Naive B cell (primary cell): ENCODE measurements around the gene MTA2. TPM values are rescaled to one million over a fixed set of nuclear protein-coding genes. Genes with fewer than 3 reads are reported as not detected.
"Not testable (repeated sequence)": the region's sequence is repeated elsewhere in the genome, so short reads cannot be mapped to it uniquely, and the experiment has no call there.

Experiments
- ATAC-seq, 2 donors: fragments of 150-1000 bp; cut with Tn5 transposase; 2 replicates each; pipeline ENCODE4 v1.10.0; 2021; ENCODE audit warnings: low read depth in 2 of 2, mild to moderate bottlenecking in 2 of 2, moderate library complexity in 2 of 2
- DNase-seq: peaks from one replicate; pipeline ENCODE4 v3.0.0; 2022
- H3K27ac Mint-ChIP-seq, 6 donors: one replicate each; pipeline ENCODE4 v1.8.0; 2020 to 2022; ENCODE audit warnings: mild to moderate bottlenecking in 6 of 6, mixed read lengths in 6 of 6, moderate library complexity in 5 of 6, inconsistent platforms in 2 of 6
- H3K27me3 Mint-ChIP-seq, 3 donors: one replicate each; pipeline ENCODE4 v1.8.0; 2021 to 2022; ENCODE audit warnings: mixed read lengths in 3 of 3, mild to moderate bottlenecking in 1 of 3
- H3K36me3 Mint-ChIP-seq, 2 donors: one replicate each; pipeline ENCODE4 v1.8.0; 2020 to 2022; ENCODE audit warnings: mixed read lengths in 2 of 2, inconsistent platforms in 1 of 2, mild to moderate bottlenecking in 1 of 2
- H3K4me1 Mint-ChIP-seq, 3 donors: one replicate each; pipeline ENCODE4 v1.8.0; 2020 to 2022; ENCODE audit warnings: mixed read lengths in 3 of 3, inconsistent platforms in 1 of 3, mild to moderate bottlenecking in 1 of 3, moderate library complexity in 1 of 3
- H3K4me3 Mint-ChIP-seq, 8 donors: one replicate each; pipeline ENCODE4 v1.8.0; 2020 to 2022; ENCODE audit warnings: mild to moderate bottlenecking in 8 of 8, mixed read lengths in 8 of 8, moderate library complexity in 8 of 8, inconsistent platforms in 2 of 8
- H3K9me3 Mint-ChIP-seq, 7 donors: one replicate each; pipeline ENCODE4 v1.8.0; 2020 to 2022; ENCODE audit warnings: mixed read lengths in 7 of 7, mild to moderate bottlenecking in 5 of 7, inconsistent platforms in 2 of 7, moderate library complexity in 1 of 7
- polyA plus RNA-seq, 6 donors: library from polyadenylated mRNA; unstranded; fragments of 300-500 nt; fragmentation: Illumina TruSeq; gene quantifications; one replicate each; pipeline ENCODE4 v1.2.3, GENCODE V29; 2021; ENCODE audit warnings: low read depth in 6 of 6

Gene MTA2
- polyA plus RNA-seq, 6 donors from 2014 or later = 3.4 to 27.5 (median 17.8) TPM

- Mint-ChIP-seq H3K27ac (peak overlapping the region; percentile 97 to 100 (median 98)), H3K4me3 (peak overlapping the region in 7 of 8 donors; percentile 91 to 97 (median 92)), H3K36me3 (peaks cover 0 to 25% of the 10 kb centered on the region in 2 donors), H3K27me3 (no peaks in the 10 kb centered on the region), H3K9me3 (no peaks in the 10 kb centered on the region), H3K4me1 (peaks cover 19 to 31% (median 20%) of the 10 kb centered on the region in 3 donors)
- DNase-seq = no peak
- ATAC-seq = no peak
These were observed 20.9 kb upstream of the MTA2 start for GRCh38 chr11:62622476-62623089.

DNA sequence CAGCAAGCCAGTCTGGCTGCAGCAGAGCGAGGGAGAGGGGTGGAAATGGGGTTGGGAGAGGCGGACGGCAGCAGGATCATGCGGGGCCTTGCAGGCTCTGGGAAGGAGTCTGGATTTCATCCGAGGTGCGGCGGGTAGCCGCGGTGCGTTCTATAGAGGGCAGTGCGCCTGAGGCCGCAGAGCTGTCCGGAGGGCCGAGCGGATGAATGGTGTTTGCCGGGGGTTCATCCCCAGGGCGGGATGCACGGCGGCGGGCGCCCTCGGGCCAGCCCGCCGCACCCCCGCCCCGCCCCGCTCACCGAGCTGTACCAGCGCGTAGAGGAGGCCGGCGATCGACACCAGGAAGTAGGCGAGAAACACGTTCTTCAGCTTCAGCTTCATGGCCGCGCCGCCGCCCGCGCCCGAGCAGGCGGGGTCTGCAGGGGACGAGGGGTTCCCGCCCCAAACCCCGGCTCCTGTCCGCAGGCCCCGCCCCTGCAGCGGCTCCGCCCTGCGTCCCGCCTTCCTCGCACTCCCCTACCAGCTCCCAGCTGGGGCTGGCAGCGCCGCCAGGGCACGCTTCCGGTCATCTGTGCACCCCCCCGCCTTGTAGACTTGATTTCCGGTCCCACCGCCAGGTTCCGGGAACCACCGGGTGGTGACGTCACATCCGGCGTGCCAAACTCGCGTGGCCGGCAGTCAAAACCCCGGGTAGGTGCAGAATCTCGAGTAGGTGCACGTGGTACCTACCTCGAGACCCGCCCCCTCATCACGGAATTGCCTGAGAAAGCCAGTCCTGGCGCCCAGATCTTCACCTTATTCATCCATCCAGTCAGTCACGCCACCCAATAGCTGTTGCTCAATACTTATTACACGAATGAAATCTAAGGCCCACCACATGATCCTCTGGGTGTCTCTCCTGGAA lies 20.2 kb upstream of the MTA2 start, which contains the start of gene B3GAT3:
Gene B3GAT3 (minus strand): TSS at position 420 of the 904 bp plus-strand sequence. CDS start 39 bp downstream, at position 381.
- H3K9me3 Mint-ChIP-seq = no peaks in the 10 kb centered on the region
- H3K27ac Mint-ChIP-seq = peak within 1 kb of the TSS; percentile 98 to 100 (median 98)
- H3K4me1 Mint-ChIP-seq = peaks cover 19 to 31% (median 20%) of the 10 kb centered on the region in 3 donors
- ATAC-seq (peak; percentile 85 to 86), DNase-seq (peak; percentile 98)
- no peaks in the 10 kb centered on the region for H3K27me3 Mint-ChIP-seq
- peaks cover 0 to 20% of the 10 kb centered on the region in 2 donors for H3K36me3 Mint-ChIP-seq
- H3K4me3 Mint-ChIP-seq = peak within 1 kb of the TSS; percentile 91 to 98 (median 95)

- H3K4me1 Mint-ChIP-seq = peaks cover 19 to 31% (median 20%) of the 10 kb centered on the region in 3 donors
- H3K36me3 Mint-ChIP-seq = peaks cover 0 to 14% of the 10 kb centered on the region in 2 donors
- no peaks in the 10 kb centered on the region for H3K9me3 Mint-ChIP-seq
- ATAC-seq (no peak), DNase-seq (no peak)
- peak overlapping the region; percentile 94 to 99 (median 98) for H3K27ac Mint-ChIP-seq
- H3K4me3 Mint-ChIP-seq = peak overlapping the region; percentile 91 to 98 (median 95)
- no peaks in the 10 kb centered on the region for H3K27me3 Mint-ChIP-seq
These were observed 19.4 kb upstream of the MTA2 start for GRCh38 chr11:62621027-62621566.

- not testable (repeated sequence) for ATAC-seq, H3K9me3 Mint-ChIP-seq, DNase-seq, H3K27me3 Mint-ChIP-seq, H3K36me3 Mint-ChIP-seq, H3K4me3 Mint-ChIP-seq
- peak overlapping the region in 1 of 6 donors; percentile 66 for H3K27ac Mint-ChIP-seq
- H3K4me1 Mint-ChIP-seq = peaks cover 24 to 32% (median 30%) of the 10 kb centered on the region in 3 donors
These were observed 15.3 kb upstream of the MTA2 start for GRCh38 chr11:62616957-62617356.

- peak overlapping the region in 1 of 6 donors; percentile 96 for H3K27ac Mint-ChIP-seq
- no peaks in the 10 kb centered on the region for H3K36me3 Mint-ChIP-seq
- peak overlapping the region in 1 of 8 donors; percentile 15 for H3K4me3 Mint-ChIP-seq
- peaks cover 0 to 2% (median 0%) of the 10 kb centered on the region in 7 donors for H3K9me3 Mint-ChIP-seq
- no peak for ATAC-seq
- H3K4me1 Mint-ChIP-seq = peaks cover 21 to 34% (median 31%) of the 10 kb centered on the region in 3 donors
- H3K27me3 Mint-ChIP-seq = no peaks in the 10 kb centered on the region
- DNase-seq = no peak
These were observed 13.9 kb upstream of the MTA2 start for GRCh38 chr11:62615521-62615920.

GRCh38 chr11:62614275-62614674 lies 12.6 kb upstream of the MTA2 start:
- H3K27me3 Mint-ChIP-seq = no peaks in the 10 kb centered on the region
- H3K4me1 Mint-ChIP-seq = peaks cover 21 to 32% (median 29%) of the 10 kb centered on the region in 3 donors
- peak overlapping the region in 3 of 8 donors; percentile 71 to 85 (median 82) for H3K4me3 Mint-ChIP-seq
- peak overlapping the region in 3 of 6 donors; percentile 9 to 96 (median 94) for H3K27ac Mint-ChIP-seq
- DNase-seq = no peak
- H3K9me3 Mint-ChIP-seq = peaks cover 0 to 2% (median 0%) of the 10 kb centered on the region in 7 donors
- no peaks in the 10 kb centered on the region for H3K36me3 Mint-ChIP-seq
- ATAC-seq = no peak

GRCh38 chr11:62613291-62613778 lies 11.7 kb upstream of the MTA2 start:
- no peaks in the 10 kb centered on the region for H3K36me3 Mint-ChIP-seq
- H3K4me3 Mint-ChIP-seq = peak overlapping the region in 5 of 8 donors; percentile 23 to 85 (median 57)
- ATAC-seq = no peak
- no peak for DNase-seq
- H3K27me3 Mint-ChIP-seq = no peaks in the 10 kb centered on the region
- H3K4me1 Mint-ChIP-seq = peaks cover 26 to 39% (median 31%) of the 10 kb centered on the region in 3 donors
- peaks cover 0 to 2% (median 0%) of the 10 kb centered on the region in 7 donors for H3K9me3 Mint-ChIP-seq
- H3K27ac Mint-ChIP-seq = peak overlapping the region; percentile 61 to 96 (median 90)

- peaks cover 32 to 46% (median 36%) of the 10 kb centered on the region in 3 donors for H3K4me1 Mint-ChIP-seq
- H3K27ac Mint-ChIP-seq = peak within 1 kb of the TSS; percentile 96 to 99 (median 99)
- DNase-seq = peak; percentile 93
- H3K4me3 Mint-ChIP-seq = peak within 1 kb of the TSS; percentile 95 to 100 (median 98)
- peak; percentile 75 for ATAC-seq
- peaks cover 0 to 2% (median 0%) of the 10 kb centered on the region in 7 donors for H3K9me3 Mint-ChIP-seq
- H3K36me3 Mint-ChIP-seq = peaks cover 5 to 6% of the 10 kb centered on the region in 2 donors
- no peaks in the 10 kb centered on the region for H3K27me3 Mint-ChIP-seq
These were observed 11.0 kb upstream of the MTA2 start, which contains the start of the genes EML3 and ROM1 for GRCh38 chr11:62612366-62613290. Gene EML3, minus strand, starts transcription at chr11:62612775. Its CDS starts 318 bp downstream, at chr11:62612457. Gene ROM1, plus strand, starts transcription at chr11:62613257. Its CDS starts 25 bp downstream, at chr11:62613282.

- Mint-ChIP-seq H3K4me3 (peak overlapping the region; percentile 95 to 100 (median 98)), H3K27me3 (no peaks in the 10 kb centered on the region), H3K9me3 (peaks cover 0 to 2% (median 0%) of the 10 kb centered on the region in 7 donors), H3K27ac (peak overlapping the region; percentile 96 to 99 (median 99)), H3K36me3 (peaks cover 5 to 7% of the 10 kb centered on the region in 2 donors), H3K4me1 (peaks cover 33 to 48% (median 40%) of the 10 kb centered on the region in 3 donors)
- ATAC-seq (peak; percentile 54 to 59), DNase-seq (no peak)
These were observed 10.2 kb upstream of the MTA2 start for GRCh38 chr11:62611705-62612365.

- Mint-ChIP-seq H3K36me3 (peaks cover 5 to 7% of the 10 kb centered on the region in 2 donors), H3K4me1 (peaks cover 33 to 48% (median 40%) of the 10 kb centered on the region in 3 donors), H3K27me3 (no peaks in the 10 kb centered on the region), H3K4me3 (peak overlapping the region; percentile 95 to 100 (median 98)), H3K9me3 (peaks cover 0 to 2% (median 0%) of the 10 kb centered on the region in 7 donors), H3K27ac (peak overlapping the region in 5 of 6 donors; percentile 96 to 99 (median 99))
- ATAC-seq (no peak), DNase-seq (no peak)
These were observed 9.4 kb upstream of the MTA2 start for GRCh38 chr11:62610814-62611704.

GRCh38 chr11:62610403-62610802 lies 8.7 kb upstream of the MTA2 start:
- no peak for DNase-seq
- H3K36me3 Mint-ChIP-seq = peaks cover 5 to 7% of the 10 kb centered on the region in 2 donors
- H3K27ac Mint-ChIP-seq = peak overlapping the region in 4 of 6 donors; percentile 78 to 96 (median 85)
- H3K4me1 Mint-ChIP-seq = peaks cover 33 to 48% (median 40%) of the 10 kb centered on the region in 3 donors
- ATAC-seq = no peak
- H3K9me3 Mint-ChIP-seq = peaks cover 0 to 2% (median 0%) of the 10 kb centered on the region in 7 donors
- H3K4me3 Mint-ChIP-seq = peak overlapping the region; percentile 36 to 100 (median 84)
- H3K27me3 Mint-ChIP-seq = no peaks in the 10 kb centered on the region
